HEK293 (cell line): ENCODE data around the gene SDC3.

ENCODE experiments used
- CTCF ChIA-PET: fragments of 350-600 bp; formaldehyde crosslinking; extraction: SDS; loops from one replicate; lab custom pipeline; 2021; ENCODE audit warnings: antibody characterized with exemption; lab: Yijun Ruan, JAX
- POLR2A ChIA-PET: fragments of 300-600 bp; formaldehyde crosslinking; extraction: SDS; loops from one replicate; lab custom pipeline; 2020; ENCODE audit warnings: antibody characterized with exemption, inconsistent platforms; lab: Yijun Ruan, JAX
- H3K27ac ChIP-seq: fragments of 200-500 bp; sonication (Bioruptor generic); 2 replicates; pipeline ENCODE4 v1.5.1; 2014; ENCODE audit warnings: low read depth, low read length, control low read depth, inconsistent platforms; ENCODE audit errors: extremely low read depth
- H3K36me3 ChIP-seq, 2 experiments: fragments of 200-500 bp in 1 of 2; sonication (Bioruptor generic) in 1 of 2; 1 replicate in 1 of 2; 2 replicates in 1 of 2; pipeline ENCODE4 v1.5.1; 2014 to 2017; ENCODE audit warnings: inconsistent platforms in 2 of 2, low read length in 2 of 2; ENCODE audit not compliant: control insufficient read depth in 2 of 2, insufficient read depth in 1 of 2
- H3K4me1 ChIP-seq: fragments of 200-500 bp; sonication (Bioruptor generic); 2 replicates; pipeline ENCODE4 v1.5.1; 2014; ENCODE audit warnings: mild to moderate bottlenecking, low read length, inconsistent platforms; ENCODE audit not compliant: control insufficient read depth, insufficient read depth
- H3K4me3 ChIP-seq: 2 replicates; pipeline ENCODE4 v1.5.1; 2011; ENCODE audit warnings: low read depth, mild to moderate bottlenecking, control low read depth, low read length, moderate library complexity
- H3K9me3 ChIP-seq: fragments of 200-500 bp; sonication (Bioruptor generic); 2 replicates; pipeline ENCODE4 v1.5.1; 2014; ENCODE audit warnings: low read depth, low read length, inconsistent platforms; ENCODE audit not compliant: control insufficient read depth, insufficient read depth
- EGR2 ChIP-seq: fragments of 450-650 bp; formaldehyde crosslinking; IDR thresholded peaks from 2 replicates; pipeline ENCODE4 v1.5.1; 2016; ENCODE audit warnings: low read depth, missing biosample characterization, missing genetic modification characterization
- PATZ1 ChIP-seq: fragments of 450-650 bp; formaldehyde crosslinking; IDR thresholded peaks from 2 replicates; pipeline ENCODE4 v1.5.1; 2016; ENCODE audit warnings: missing biosample characterization, missing genetic modification characterization
- PRDM6 ChIP-seq: fragments of 450-650 bp; formaldehyde crosslinking; IDR thresholded peaks from 2 replicates; pipeline ENCODE4 v1.5.1; 2017; ENCODE audit warnings: missing biosample characterization, missing genetic modification characterization
- WT1 ChIP-seq: fragments of 450-650 bp; formaldehyde crosslinking; IDR thresholded peaks from 2 replicates; pipeline ENCODE4 v1.5.1; 2016; ENCODE audit warnings: missing biosample characterization, missing genetic modification characterization
- ZFHX2 ChIP-seq: fragments of 450-650 bp; formaldehyde crosslinking; conservative IDR thresholded peaks from 2 replicates; pipeline ENCODE4 v1.5.1; 2016; ENCODE audit warnings: missing biosample characterization, missing genetic modification characterization
- ZIC2 ChIP-seq: fragments of 450-650 bp; formaldehyde crosslinking; IDR thresholded peaks from 2 replicates; pipeline ENCODE4 v1.5.1; 2016; ENCODE audit warnings: missing biosample characterization, missing genetic modification characterization
- ZNF146 ChIP-seq: fragments of 450-650 bp; formaldehyde crosslinking; IDR thresholded peaks from 2 replicates; pipeline ENCODE4 v1.5.1; 2016; ENCODE audit warnings: missing biosample characterization, missing genetic modification characterization
- ZNF18 ChIP-seq: fragments of 450-650 bp; formaldehyde crosslinking; IDR thresholded peaks from 2 replicates; pipeline ENCODE4 v1.5.1; 2016; ENCODE audit warnings: missing biosample characterization, missing genetic modification characterization
- ZNF19 ChIP-seq: fragments of 450-650 bp; formaldehyde crosslinking; IDR thresholded peaks from 2 replicates; pipeline ENCODE4; 2016; ENCODE audit warnings: missing biosample characterization, missing genetic modification characterization, low read depth
- ZNF211 ChIP-seq: fragments of 450-650 bp; formaldehyde crosslinking; IDR thresholded peaks from 2 replicates; pipeline ENCODE4 v1.5.1; 2016; ENCODE audit warnings: low read depth, missing biosample characterization, missing genetic modification characterization
- ZNF214 ChIP-seq: fragments of 450-650 bp; formaldehyde crosslinking; IDR thresholded peaks from 2 replicates; pipeline ENCODE4 v1.5.1; 2017; ENCODE audit warnings: missing biosample characterization, mild to moderate bottlenecking, missing genetic modification characterization, borderline replicate concordance
- ZNF274 ChIP-seq, 2 experiments: fragments of 200-500 bp in 1 of 2; fragments of 450-650 bp in 1 of 2; sonication (Bioruptor generic) in 1 of 2; formaldehyde crosslinking in 1 of 2; IDR thresholded peaks; 2 replicates each; pipeline versions ENCODE4 v1.5.1 to v1.6.1; 2014 to 2016; ENCODE audit warnings: borderline replicate concordance in 1 of 2, inconsistent platforms in 1 of 2, low read length in 1 of 2, missing biosample characterization in 1 of 2, missing genetic modification characterization in 1 of 2
- ZNF366 ChIP-seq: fragments of 450-650 bp; formaldehyde crosslinking; conservative IDR thresholded peaks from 2 replicates; pipeline ENCODE4 v1.5.1; 2016; ENCODE audit warnings: missing biosample characterization, missing genetic modification characterization
- ZNF501 ChIP-seq: fragments of 450-650 bp; formaldehyde crosslinking; IDR thresholded peaks from 2 replicates; pipeline ENCODE4 v1.5.1; 2016; ENCODE audit warnings: missing biosample characterization, missing genetic modification characterization
- ZNF529 ChIP-seq: fragments of 450-650 bp; formaldehyde crosslinking; IDR thresholded peaks from 2 replicates; pipeline ENCODE4 v1.5.1; 2017; ENCODE audit warnings: missing genetic modification characterization, missing biosample characterization; ENCODE audit not compliant: insufficient replicate concordance
- ZNF585B ChIP-seq: fragments of 450-650 bp; formaldehyde crosslinking; IDR thresholded peaks from 2 replicates; pipeline ENCODE4 v1.5.1; 2016; ENCODE audit warnings: missing biosample characterization, missing genetic modification characterization
- ZNF629 ChIP-seq: fragments of 450-650 bp; formaldehyde crosslinking; IDR thresholded peaks from 2 replicates; pipeline ENCODE4 v1.5.1; 2017; ENCODE audit warnings: missing biosample characterization, missing genetic modification characterization
- ZNF660 ChIP-seq: fragments of 450-650 bp; IDR thresholded peaks from 2 replicates; pipeline ENCODE4 v1.5.1; 2018; ENCODE audit warnings: missing biosample characterization, mild to moderate bottlenecking, missing genetic modification characterization
- ZNF664 ChIP-seq: fragments of 450-650 bp; formaldehyde crosslinking; IDR thresholded peaks from 2 replicates; pipeline ENCODE4 v1.5.1; 2016; ENCODE audit warnings: missing biosample characterization, missing genetic modification characterization
- ZNF768 ChIP-seq: fragments of 450-650 bp; formaldehyde crosslinking; IDR thresholded peaks from 2 replicates; pipeline ENCODE4 v1.5.1; 2018; ENCODE audit warnings: missing biosample characterization, mild to moderate bottlenecking, missing genetic modification characterization
- ZNF777 ChIP-seq: fragments of 450-650 bp; formaldehyde crosslinking; IDR thresholded peaks from 2 replicates; pipeline ENCODE4 v1.5.1; 2017; ENCODE audit warnings: missing biosample characterization, missing genetic modification characterization, borderline replicate concordance

SDC3 gene

GRCh38 chr1:30885570-30886522, 22.7 kb downstream of the SDC3 start:
- no peak overlapping the region for H3K4me3 ChIP-seq
- POLR2A ChIA-PET = no interaction called here
- no peaks in the 10 kb centered on the region for H3K9me3 ChIP-seq
- H3K27ac ChIP-seq = no peak overlapping the region
- CTCF ChIA-PET = interaction anchor here (0.6 to 1.7 kb wide), 3 partner anchors 25 to 84 kb away, joined by 3 to 5 read pairs (median 4); no protein-coding TSS in a partner anchor
- H3K36me3 ChIP-seq = no peaks in the 10 kb centered on the region
- no peak for TF ChIP-seq ZNF501 (tag by site-specific recombination)
- TF ChIP-seq EGR2 = peak; percentile 91
- no peak for TF ChIP-seq ZNF585B
- TF ChIP-seq ZNF660 (tag by site-specific recombination) = peak; percentile 49; the same call in 1 of the 2 replicates
- TF ChIP-seq ZNF629 = no peak
- peak; percentile 96 for TF ChIP-seq ZFHX2 (tag by site-specific recombination)
- no peaks in the 10 kb centered on the region for H3K4me1 ChIP-seq

- Histone ChIP-seq H3K4me1 (no peaks in the 10 kb centered on the region), H3K36me3 (no peaks in the 10 kb centered on the region), H3K9me3 (no peaks in the 10 kb centered on the region), H3K4me3 (no peak overlapping the region), H3K27ac (no peak overlapping the region)
- ChIA-PET POLR2A (no interaction called here), CTCF (interaction anchor here (1.1 to 1.4 kb wide), 3 partner anchors 26 to 106 kb away, joined by 5 to 6 read pairs (median 5); no protein-coding TSS in a partner anchor)
- TF ChIP-seq ZIC2 (tag by site-specific recombination) (no peak), ZNF146 (tag by site-specific recombination) (peak; percentile 94), ZNF19 (no peak)
- TF ChIP-seq, all 188 proteins: peak for 1
These were observed 23.8 kb downstream of the SDC3 start for GRCh38 chr1:30884723-30885122.

GRCh38 chr1:30883389-30884172, 25.0 kb downstream of the SDC3 start:
- Histone ChIP-seq H3K9me3 (no peaks in the 10 kb centered on the region), H3K4me3 (no peak overlapping the region), H3K27ac (no peak overlapping the region), H3K4me1 (peaks cover 8% of the 10 kb centered on the region), H3K36me3 (no peaks in the 10 kb centered on the region)
- ChIA-PET CTCF (interaction anchor here (1.1 to 1.6 kb wide), 4 partner anchors 27 to 105 kb away, joined by 3 to 6 read pairs (median 6); no protein-coding TSS in a partner anchor), POLR2A (no interaction called here)
- TF ChIP-seq WT1 (tag by site-specific recombination) (no peak), ZNF18 (tag by site-specific recombination) (no peak), PRDM6 (tag by site-specific recombination) (no peak), ZNF274 (IDR thresholded peaks at IDR 0.05; ENCODE audit: low read length) (no peak), ZNF274 (tag by site-specific recombination; IDR thresholded peaks at IDR 0.05; ENCODE audit: borderline replicate concordance) (no peak), ZNF768 (tag by site-specific recombination) (0 out of 2 replicates have a peak, but pooled peaks have one; percentile 2), ZNF211 (tag by site-specific recombination) (no peak), ZNF777 (tag by site-specific recombination) (no peak), ZNF529 (tag by site-specific recombination) (no peak), PATZ1 (tag by site-specific recombination) (no peak), ZNF664 (tag by site-specific recombination) (peak; percentile 90; the same call in 1 of the 2 replicates), ZNF214 (no peak), ZNF366 (no peak)
